C4-2B (cell line): ENCODE measurements around the gene SYCN.

Experiments used
- ZFX ChIP-seq: fragments of 450-650 bp; IDR thresholded peaks from 2 replicates; pipeline ENCODE4 v1.6.1; 2017
- TF ChIP-seq, protein P1 (sequence below): fragments of 450-650 bp; conservative IDR thresholded peaks from 2 replicates; pipeline ENCODE4 v1.5.1; 2017; ENCODE audit warnings: mild to moderate bottlenecking

DNA sequence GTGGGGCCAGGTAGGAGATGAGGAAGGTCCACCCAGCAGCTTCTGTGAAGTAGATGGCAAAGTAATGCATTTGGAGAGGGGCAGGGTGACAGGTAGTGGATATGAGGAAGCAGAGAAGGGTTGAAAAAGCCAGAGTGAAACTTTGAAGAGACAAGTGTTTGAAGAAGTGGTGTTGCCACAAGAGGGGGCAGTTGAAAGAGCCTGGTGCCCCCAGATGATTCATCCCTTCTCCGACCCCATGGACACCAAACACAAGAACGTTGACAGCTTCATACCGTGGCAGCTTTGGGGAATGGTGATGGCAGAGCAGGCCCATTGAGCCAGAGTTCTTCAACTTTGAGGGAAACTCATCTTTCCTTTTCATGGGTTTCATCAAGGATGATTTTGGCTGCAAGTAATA lies 20.8 kb upstream of the SYCN start:
- TF ChIP-seq, protein P1, sequence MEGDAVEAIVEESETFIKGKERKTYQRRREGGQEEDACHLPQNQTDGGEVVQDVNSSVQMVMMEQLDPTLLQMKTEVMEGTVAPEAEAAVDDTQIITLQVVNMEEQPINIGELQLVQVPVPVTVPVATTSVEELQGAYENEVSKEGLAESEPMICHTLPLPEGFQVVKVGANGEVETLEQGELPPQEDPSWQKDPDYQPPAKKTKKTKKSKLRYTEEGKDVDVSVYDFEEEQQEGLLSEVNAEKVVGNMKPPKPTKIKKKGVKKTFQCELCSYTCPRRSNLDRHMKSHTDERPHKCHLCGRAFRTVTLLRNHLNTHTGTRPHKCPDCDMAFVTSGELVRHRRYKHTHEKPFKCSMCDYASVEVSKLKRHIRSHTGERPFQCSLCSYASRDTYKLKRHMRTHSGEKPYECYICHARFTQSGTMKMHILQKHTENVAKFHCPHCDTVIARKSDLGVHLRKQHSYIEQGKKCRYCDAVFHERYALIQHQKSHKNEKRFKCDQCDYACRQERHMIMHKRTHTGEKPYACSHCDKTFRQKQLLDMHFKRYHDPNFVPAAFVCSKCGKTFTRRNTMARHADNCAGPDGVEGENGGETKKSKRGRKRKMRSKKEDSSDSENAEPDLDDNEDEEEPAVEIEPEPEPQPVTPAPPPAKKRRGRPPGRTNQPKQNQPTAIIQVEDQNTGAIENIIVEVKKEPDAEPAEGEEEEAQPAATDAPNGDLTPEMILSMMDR, result no peak
- no peak for TF ChIP-seq ZFX
